Immature natural killer cell (primary cell): ENCODE results near the gene GRAMD4. TPM values are rescaled to one million over a fixed set of nuclear protein-coding genes. Genes with fewer than 3 reads are reported as not detected.

Experiments used
- DNase-seq, 3 donors: peaks; one replicate each; pipeline ENCODE4 v3.0.0; 2022; ENCODE audit warnings: mixed read lengths in 1 of 3
- H3K27ac Mint-ChIP-seq, 6 donors: one replicate each; pipeline ENCODE4 v1.8.0; 2020; ENCODE audit warnings: mixed read lengths in 6 of 6, mild to moderate bottlenecking in 5 of 6, inconsistent platforms in 4 of 6, moderate library complexity in 3 of 6
- H3K27me3 Mint-ChIP-seq, 3 donors: one replicate each; pipeline ENCODE4 v1.8.0; 2020 to 2021; ENCODE audit warnings: low read depth in 3 of 3, mild to moderate bottlenecking in 3 of 3, mixed read lengths in 3 of 3, moderate library complexity in 3 of 3, inconsistent platforms in 1 of 3
- H3K36me3 Mint-ChIP-seq, 3 donors: one replicate each; pipeline ENCODE4 v1.8.0; 2020; ENCODE audit warnings: mixed read lengths in 3 of 3, inconsistent platforms in 2 of 3, mild to moderate bottlenecking in 2 of 3
- H3K4me1 Mint-ChIP-seq, 2 donors: one replicate each; pipeline ENCODE4 v1.8.0; 2020; ENCODE audit warnings: inconsistent platforms in 2 of 2, mild to moderate bottlenecking in 2 of 2, mixed read lengths in 2 of 2, moderate library complexity in 1 of 2
- H3K4me3 Mint-ChIP-seq, 5 donors: one replicate each; pipeline ENCODE4 v1.8.0; 2020; ENCODE audit warnings: mild to moderate bottlenecking in 5 of 5, mixed read lengths in 5 of 5, inconsistent platforms in 3 of 5, moderate library complexity in 3 of 5
- H3K9me3 Mint-ChIP-seq, 6 donors: one replicate each; pipeline ENCODE4 v1.8.0; 2020; ENCODE audit warnings: mild to moderate bottlenecking in 6 of 6, mixed read lengths in 6 of 6, inconsistent platforms in 4 of 6, moderate library complexity in 3 of 6
- polyA plus RNA-seq, 3 donors: library from polyadenylated mRNA; unstranded; fragments of 300-500 nt; fragmentation: Illumina TruSeq; gene quantifications; one replicate each; pipeline ENCODE4 v1.2.3, GENCODE V29; 2021

Gene GRAMD4
- polyA plus RNA-seq, 3 donors from 2014 or later, result 3.5 to 23.0 (median 4.1) TPM

- no peaks in the 10 kb centered on the region for H3K9me3 Mint-ChIP-seq
- H3K27me3 Mint-ChIP-seq, result peaks cover 0 to 3% (median 2%) of the 10 kb centered on the region in 3 donors
- DNase-seq, result peak in 2 of 3 donors; percentile 21 to 23
- H3K4me3 Mint-ChIP-seq, result peak overlapping the region; percentile 64 to 86 (median 83)
- peaks cover 44 to 60% of the 10 kb centered on the region in 2 donors for H3K4me1 Mint-ChIP-seq
- H3K27ac Mint-ChIP-seq, result peak overlapping the region; percentile 79 to 94 (median 90)
- H3K36me3 Mint-ChIP-seq, result no peaks in the 10 kb centered on the region
These were observed 33.1 kb upstream of the GRAMD4 start for GRCh38 chr22:46587061-46587460.

GRCh38 chr22:46587492-46588278 lies 32.5 kb upstream of the GRAMD4 start:
- peaks cover 4 to 9% (median 4%) of the 10 kb centered on the region in 3 donors for H3K27me3 Mint-ChIP-seq
- H3K36me3 Mint-ChIP-seq, result no peaks in the 10 kb centered on the region
- DNase-seq, result peak in 2 of 3 donors; percentile 37 to 40
- H3K27ac Mint-ChIP-seq, result peak overlapping the region; percentile 79 to 94 (median 90)
- H3K9me3 Mint-ChIP-seq, result no peaks in the 10 kb centered on the region
- peaks cover 46 to 60% of the 10 kb centered on the region in 2 donors for H3K4me1 Mint-ChIP-seq
- H3K4me3 Mint-ChIP-seq, result peak overlapping the region; percentile 64 to 86 (median 83)

- peaks cover 4 to 10% (median 4%) of the 10 kb centered on the region in 3 donors for H3K27me3 Mint-ChIP-seq
- H3K4me1 Mint-ChIP-seq, result peaks cover 52 to 60% of the 10 kb centered on the region in 2 donors
- peak overlapping the region; percentile 30 to 86 (median 83) for H3K4me3 Mint-ChIP-seq
- no peaks in the 10 kb centered on the region for H3K9me3 Mint-ChIP-seq
- no peaks in the 10 kb centered on the region for H3K36me3 Mint-ChIP-seq
- DNase-seq, result peak in 1 of 3 donors; percentile 26
- peak overlapping the region; percentile 46 to 94 (median 87) for H3K27ac Mint-ChIP-seq
These were observed 31.7 kb upstream of the GRAMD4 start for GRCh38 chr22:46588279-46589140.

- Mint-ChIP-seq H3K4me3 (peak overlapping the region in 1 of 5 donors; percentile 59), H3K9me3 (no peaks in the 10 kb centered on the region), H3K27me3 (peaks cover 4 to 10% (median 4%) of the 10 kb centered on the region in 3 donors), H3K4me1 (peaks cover 52 to 55% of the 10 kb centered on the region in 2 donors), H3K27ac (peak overlapping the region in 4 of 6 donors; percentile 27 to 73 (median 44)), H3K36me3 (no peaks in the 10 kb centered on the region)
- no peak for DNase-seq
These were observed 30.9 kb upstream of the GRAMD4 start for GRCh38 chr22:46589141-46589748.

- H3K4me1 Mint-ChIP-seq, result peaks cover 53 to 54% of the 10 kb centered on the region in 2 donors
- no peak overlapping the region for H3K4me3 Mint-ChIP-seq
- peaks cover 4 to 10% (median 4%) of the 10 kb centered on the region in 3 donors for H3K27me3 Mint-ChIP-seq
- peak overlapping the region in 5 of 6 donors; percentile 27 to 73 (median 53) for H3K27ac Mint-ChIP-seq
- H3K9me3 Mint-ChIP-seq, result no peaks in the 10 kb centered on the region
- DNase-seq, result no peak
- no peaks in the 10 kb centered on the region for H3K36me3 Mint-ChIP-seq
These were observed 30.3 kb upstream of the GRAMD4 start for GRCh38 chr22:46589871-46590271.

GRCh38 chr22:46590334-46590733 lies 29.9 kb upstream of the GRAMD4 start:
- Mint-ChIP-seq H3K36me3 (no peaks in the 10 kb centered on the region), H3K4me1 (peaks cover 53 to 54% of the 10 kb centered on the region in 2 donors), H3K27ac (peak overlapping the region in 3 of 6 donors; percentile 30 to 81 (median 68)), H3K4me3 (no peak overlapping the region), H3K9me3 (no peaks in the 10 kb centered on the region), H3K27me3 (peaks cover 4 to 10% (median 4%) of the 10 kb centered on the region in 3 donors)
- DNase-seq, result no peak

- Mint-ChIP-seq H3K27ac (peak overlapping the region; percentile 87 to 97 (median 94)), H3K9me3 (no peaks in the 10 kb centered on the region), H3K4me1 (peaks cover 49% of the 10 kb centered on the region in 2 donors), H3K4me3 (peak overlapping the region; percentile 77 to 93 (median 86)), H3K27me3 (peaks cover 4 to 10% (median 4%) of the 10 kb centered on the region in 3 donors), H3K36me3 (no peaks in the 10 kb centered on the region)
- no peak for DNase-seq
These were observed 28.3 kb upstream of the GRAMD4 start for GRCh38 chr22:46591930-46592329.

- Mint-ChIP-seq H3K9me3 (no peaks in the 10 kb centered on the region), H3K4me3 (peak overlapping the region; percentile 77 to 93 (median 86)), H3K27me3 (peaks cover 2 to 8% (median 4%) of the 10 kb centered on the region in 3 donors), H3K27ac (peak overlapping the region; percentile 87 to 97 (median 94)), H3K36me3 (no peaks in the 10 kb centered on the region), H3K4me1 (peaks cover 44% of the 10 kb centered on the region in 2 donors)
- peak; percentile 72 to 79 (median 78) for DNase-seq
These were observed 27.8 kb upstream of the GRAMD4 start for GRCh38 chr22:46592390-46592872.

- H3K9me3 Mint-ChIP-seq, result no peaks in the 10 kb centered on the region
- peak overlapping the region; percentile 87 to 97 (median 94) for H3K27ac Mint-ChIP-seq
- peaks cover 2 to 8% (median 4%) of the 10 kb centered on the region in 3 donors for H3K27me3 Mint-ChIP-seq
- peaks cover 37 to 38% of the 10 kb centered on the region in 2 donors for H3K4me1 Mint-ChIP-seq
- H3K4me3 Mint-ChIP-seq, result peak overlapping the region; percentile 77 to 93 (median 86)
- DNase-seq, result peak; percentile 56 to 68 (median 63)
- peaks cover 0 to 1% (median 0%) of the 10 kb centered on the region in 3 donors for H3K36me3 Mint-ChIP-seq
These were observed 26.9 kb upstream of the GRAMD4 start for GRCh38 chr22:46593211-46593681.

GRCh38 chr22:46593996-46594946 lies 25.9 kb upstream of the GRAMD4 start:
- peaks cover 2 to 8% (median 4%) of the 10 kb centered on the region in 3 donors for H3K27me3 Mint-ChIP-seq
- peak overlapping the region in 2 of 5 donors; percentile 61 to 85 for H3K4me3 Mint-ChIP-seq
- peaks cover 27 to 38% of the 10 kb centered on the region in 2 donors for H3K4me1 Mint-ChIP-seq
- no peaks in the 10 kb centered on the region for H3K9me3 Mint-ChIP-seq
- no peak for DNase-seq
- peaks cover 0 to 4% (median 0%) of the 10 kb centered on the region in 3 donors for H3K36me3 Mint-ChIP-seq
- H3K27ac Mint-ChIP-seq, result peak overlapping the region in 4 of 6 donors; percentile 62 to 95 (median 90)

- Mint-ChIP-seq H3K9me3 (no peaks in the 10 kb centered on the region), H3K27me3 (peaks cover 2 to 8% (median 4%) of the 10 kb centered on the region in 3 donors), H3K4me1 (peaks cover 20 to 35% of the 10 kb centered on the region in 2 donors), H3K36me3 (peaks cover 0 to 4% (median 0%) of the 10 kb centered on the region in 3 donors), H3K27ac (no peak overlapping the region), H3K4me3 (no peak overlapping the region)
- DNase-seq, result no peak
These were observed 25.3 kb upstream of the GRAMD4 start for GRCh38 chr22:46594947-46595298.

GRCh38 chr22:46595545-46595944 lies 24.6 kb upstream of the GRAMD4 start:
- H3K9me3 Mint-ChIP-seq, result no peaks in the 10 kb centered on the region
- H3K4me1 Mint-ChIP-seq, result peaks cover 20 to 31% of the 10 kb centered on the region in 2 donors
- no peak overlapping the region for H3K27ac Mint-ChIP-seq
- H3K36me3 Mint-ChIP-seq, result peaks cover 0 to 4% (median 0%) of the 10 kb centered on the region in 3 donors
- H3K4me3 Mint-ChIP-seq, result no peak overlapping the region
- peaks cover 2 to 8% (median 4%) of the 10 kb centered on the region in 3 donors for H3K27me3 Mint-ChIP-seq
- DNase-seq, result no peak
